PC-9 (cell line): ENCODE results near the gene CLTCL1.

Experiments used
- CTCF ChIP-seq: fragments of 200-600 bp; sonication (generic); conservative IDR thresholded peaks from 2 replicates; pipeline ENCODE4 v1.6.1; 2017; ENCODE audit warnings: mixed run types, antibody characterized with exemption, mild to moderate bottlenecking, moderate library complexity
- EZH2 ChIP-seq: fragments of 200-600 bp; sonication (generic); IDR thresholded peaks from 2 replicates; pipeline ENCODE4 v1.8.0; 2017; ENCODE audit warnings: antibody characterized with exemption, low read depth

GRCh38 chr22:19175602-19176174, 115.8 kb downstream of the CLTCL1 start:
- TF ChIP-seq CTCF (no peak), EZH2 (no peak)
